ENCODE results near the gene NDFIP2. TPM values are rescaled to one million over a fixed set of nuclear protein-coding genes. Genes with fewer than 3 reads are reported as not detected.

The NDFIP2 gene
- total RNA-seq, 1 experiment from 2014 or later: 81.6 TPM

GRCh38 chr13:79483086-79483706 is 2.2 kb downstream of the NDFIP2 start:
- DNase-seq (ENCODE audit: unreplicated experiment): no peak
- CTCF ChIA-PET: interaction anchor here (0.6 to 3.7 kb wide), 8 partner anchors 14 to 61 kb away, joined by 3 to 15 read pairs (median 4); no protein-coding TSS in a partner anchor
- H3K27ac Mint-ChIP-seq (ENCODE audit: low read depth, unreplicated experiment): peak overlapping the region; percentile 94

DNA sequence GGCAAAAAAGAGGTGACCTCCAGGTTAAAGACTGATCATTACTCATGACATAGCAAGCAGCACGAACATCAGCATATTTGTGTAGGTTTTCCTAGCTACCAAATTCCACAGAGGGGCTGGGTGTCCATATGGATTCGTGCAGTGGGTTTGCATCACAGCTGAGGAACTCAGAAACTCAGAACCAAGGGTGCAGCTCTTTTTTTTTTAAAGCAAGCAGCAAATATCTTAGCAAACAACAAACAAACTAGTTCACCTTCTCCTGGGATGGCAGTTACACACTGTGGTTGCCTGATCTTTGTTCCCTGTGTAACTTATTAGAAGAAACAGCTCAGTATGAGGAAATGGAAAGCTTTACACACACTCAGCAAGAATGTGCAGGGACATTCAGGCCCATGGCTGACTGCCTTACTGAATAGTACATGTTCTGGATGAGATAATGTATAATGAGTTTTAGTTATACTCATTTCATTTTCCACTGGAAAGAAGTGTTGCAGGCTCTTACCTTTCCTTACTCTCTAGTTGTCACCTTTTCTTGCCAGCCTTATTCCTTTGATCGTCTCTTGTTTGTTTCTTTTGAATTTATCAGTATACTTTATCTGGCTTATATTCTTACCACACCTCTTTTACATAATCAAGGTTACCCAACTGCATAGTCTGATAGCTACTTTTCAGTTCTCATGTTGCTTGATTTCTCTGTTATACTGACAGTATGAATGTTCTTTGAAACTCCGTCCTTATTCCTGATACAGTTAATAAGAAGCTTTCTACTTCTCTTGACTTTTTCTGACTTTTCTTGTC is 4.3 kb downstream of the NDFIP2 start:
- peaks cover 51% of the 10 kb centered on the region for H3K4me1 Mint-ChIP-seq (ENCODE audit: insufficient read depth, unreplicated experiment)
- ChIA-PET POLR2A (interaction anchor here (0.6 to 6.4 kb wide), 25 partner anchors 7 to 856 kb away, joined by 3 to 160 read pairs (median 5); partner anchors contain the start of genes RBM26 and SPRY2), CTCF (interaction anchor here (0.9 to 2.2 kb wide), 7 partner anchors 11 to 79 kb away, joined by 3 to 10 read pairs (median 3); partner anchors contain the start of gene RBM26)
- peaks cover 7% of the 10 kb centered on the region for H3K36me3 Mint-ChIP-seq (ENCODE audit: insufficient read depth, unreplicated experiment)
- intact Hi-C loops (cut with micrococcal nuclease): no loop called here
- no peak for TF ChIP-seq CTCF (IDR thresholded peaks at IDR 0.05; ENCODE audit: unreplicated experiment)
- H3K27ac Mint-ChIP-seq (ENCODE audit: low read depth, unreplicated experiment): peak overlapping the region; percentile 94
- H3K9me3 Mint-ChIP-seq (ENCODE audit: unreplicated experiment): no peaks in the 10 kb centered on the region
- TSS peak; percentile 2 for BruUV-seq (replicated peaks)
- DNase-seq (ENCODE audit: unreplicated experiment): peak; percentile 67
- H3K4me3 Mint-ChIP-seq (ENCODE audit: unreplicated experiment): peak overlapping the region; percentile 97
- no peaks in the 10 kb centered on the region for H3K27me3 Mint-ChIP-seq (ENCODE audit: insufficient read depth, unreplicated experiment)

More at GRCh38 chr13:79483086-79483706, 2.2 kb downstream of the NDFIP2 start:
- no peak for TF ChIP-seq CTCF (IDR thresholded peaks at IDR 0.05; ENCODE audit: unreplicated experiment)
- BruUV-seq (replicated peaks): no TSS peak
- Mint-ChIP-seq H3K27me3 (ENCODE audit: insufficient read depth, unreplicated experiment) (no peaks in the 10 kb centered on the region), H3K36me3 (ENCODE audit: insufficient read depth, unreplicated experiment) (peaks cover 7% of the 10 kb centered on the region), H3K4me1 (ENCODE audit: insufficient read depth, unreplicated experiment) (peaks cover 43% of the 10 kb centered on the region), H3K9me3 (ENCODE audit: unreplicated experiment) (no peaks in the 10 kb centered on the region), H3K4me3 (ENCODE audit: unreplicated experiment) (peak overlapping the region; percentile 97)
- intact Hi-C loops (cut with micrococcal nuclease): loop anchor here (5.0 kb wide), 2 partner anchors 61 to 76 kb away; partner anchors contain the start of gene RBM26
- POLR2A ChIA-PET: interaction anchor here (0.8 to 6.4 kb wide), 15 partner anchors 9 to 988 kb away, joined by 3 to 160 read pairs (median 11); partner anchors contain the start of genes RBM26 and SPRY2

DNA sequence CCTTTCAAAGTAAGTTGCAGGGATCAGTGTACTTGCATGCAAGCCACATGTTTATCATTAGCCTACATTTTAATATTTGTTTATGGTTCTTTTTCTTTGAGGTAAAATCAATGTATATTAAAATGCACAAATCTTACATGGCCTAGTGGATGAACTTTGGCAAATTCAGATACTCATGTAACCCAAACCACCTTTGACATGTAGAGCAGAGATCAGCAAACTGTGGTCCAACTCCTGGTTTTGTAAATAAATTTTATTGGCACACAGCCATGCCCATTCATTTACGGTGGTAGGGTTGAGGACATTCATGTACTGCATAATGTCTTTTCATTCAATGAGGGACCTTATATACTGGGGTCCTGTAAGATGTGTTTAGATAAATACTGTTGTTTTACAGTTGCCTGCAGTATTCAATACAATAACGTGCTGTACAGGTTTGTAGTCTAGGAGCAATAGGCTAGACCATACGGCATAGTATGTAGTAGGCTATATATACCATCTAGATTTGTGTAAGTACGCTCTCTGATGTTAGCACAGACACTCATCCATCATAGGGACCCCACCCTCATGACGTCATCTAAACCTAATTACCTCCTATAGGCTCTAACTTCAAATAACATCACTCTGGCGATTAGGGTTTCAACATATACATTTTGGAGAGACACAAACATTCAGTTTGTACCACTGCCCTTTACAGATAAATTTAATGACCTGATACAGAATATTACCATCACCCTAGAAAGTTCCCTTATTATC is 5.7 kb downstream of the NDFIP2 start:
- POLR2A ChIA-PET: no interaction called here
- peaks cover 3% of the 10 kb centered on the region for H3K36me3 Mint-ChIP-seq (ENCODE audit: insufficient read depth, unreplicated experiment)
- no peaks in the 10 kb centered on the region for H3K27me3 Mint-ChIP-seq (ENCODE audit: insufficient read depth, unreplicated experiment)
- no peaks in the 10 kb centered on the region for H3K9me3 Mint-ChIP-seq (ENCODE audit: unreplicated experiment)
- no peak overlapping the region for H3K4me3 Mint-ChIP-seq (ENCODE audit: unreplicated experiment)
- intact Hi-C loops (cut with micrococcal nuclease): no loop called here
- DNase-seq (ENCODE audit: unreplicated experiment): no peak
- BruUV-seq (replicated peaks): no TSS peak
- H3K27ac Mint-ChIP-seq (ENCODE audit: low read depth, unreplicated experiment): no peak overlapping the region
- CTCF ChIA-PET: no interaction called here
- TF ChIP-seq CTCF (IDR thresholded peaks at IDR 0.05; ENCODE audit: unreplicated experiment): no peak
- peaks cover 61% of the 10 kb centered on the region for H3K4me1 Mint-ChIP-seq (ENCODE audit: insufficient read depth, unreplicated experiment)
